ENCODE measurements around the gene TLCD5. TPM values are rescaled to one million over a fixed set of nuclear protein-coding genes. Genes with fewer than 3 reads are reported as not detected.

The TLCD5 gene
- total RNA-seq = not detected

GRCh38 chr11:120324932-120325810, at the start of gene TLCD5:
TSS of gene TLCD5 (plus strand) at chr11:120325299. CDS start at chr11:120327442, 2,143 bp downstream.
- Histone ChIP-seq H3K4me3 (ENCODE audit: low read length) (peak within 1 kb of the TSS; percentile 18), H3K4me1 (ENCODE audit: insufficient read depth, low read length) (peaks cover 12% of the 10 kb centered on the region), H3K27me3 (ENCODE audit: insufficient read depth, low read length) (peaks cover 87% of the 10 kb centered on the region), H3K9me3 (ENCODE audit: low read depth, low read length) (no peaks in the 10 kb centered on the region)

- Histone ChIP-seq H3K9me3 (ENCODE audit: low read depth, low read length) (no peaks in the 10 kb centered on the region), H3K27me3 (ENCODE audit: insufficient read depth, low read length) (no peaks in the 10 kb centered on the region), H3K4me1 (ENCODE audit: insufficient read depth, low read length) (no peaks in the 10 kb centered on the region), H3K4me3 (ENCODE audit: low read length) (no peak overlapping the region)
Observed at GRCh38 chr11:120279502-120279901, 45.6 kb upstream of the TLCD5 start.

GRCh38 chr11:120280600-120281051, 44.5 kb upstream of the TLCD5 start:
- no peaks in the 10 kb centered on the region for H3K9me3 ChIP-seq (ENCODE audit: low read depth, low read length)
- no peaks in the 10 kb centered on the region for H3K4me1 ChIP-seq (ENCODE audit: insufficient read depth, low read length)
- H3K4me3 ChIP-seq (ENCODE audit: low read length) = no peak overlapping the region
- no peaks in the 10 kb centered on the region for H3K27me3 ChIP-seq (ENCODE audit: insufficient read depth, low read length)

- Histone ChIP-seq H3K27me3 (ENCODE audit: insufficient read depth, low read length) (no peaks in the 10 kb centered on the region), H3K9me3 (ENCODE audit: low read depth, low read length) (no peaks in the 10 kb centered on the region)
Observed at GRCh38 chr11:120281143-120281795, 43.8 kb upstream of the TLCD5 start.

GRCh38 chr11:120283124-120283523, 42.0 kb upstream of the TLCD5 start:
- Histone ChIP-seq H3K4me1 (ENCODE audit: insufficient read depth, low read length) (no peaks in the 10 kb centered on the region), H3K4me3 (ENCODE audit: low read length) (no peak overlapping the region), H3K9me3 (ENCODE audit: low read depth, low read length) (no peaks in the 10 kb centered on the region), H3K27me3 (ENCODE audit: insufficient read depth, low read length) (peaks cover 5% of the 10 kb centered on the region)

More at GRCh38 chr11:120281143-120281795, 43.8 kb upstream of the TLCD5 start:
- Histone ChIP-seq H3K4me3 (ENCODE audit: low read length) (no peak overlapping the region), H3K4me1 (ENCODE audit: insufficient read depth, low read length) (no peaks in the 10 kb centered on the region)

- H3K4me3 ChIP-seq (ENCODE audit: low read length) = no peak overlapping the region
- peaks cover 13% of the 10 kb centered on the region for H3K27me3 ChIP-seq (ENCODE audit: insufficient read depth, low read length)
- no peaks in the 10 kb centered on the region for H3K4me1 ChIP-seq (ENCODE audit: insufficient read depth, low read length)
Observed at GRCh38 chr11:120284272-120284671, 40.8 kb upstream of the TLCD5 start.

GRCh38 chr11:120285256-120285655, 39.8 kb upstream of the TLCD5 start:
- H3K9me3 ChIP-seq (ENCODE audit: low read depth, low read length) = no peaks in the 10 kb centered on the region
- no peak overlapping the region for H3K4me3 ChIP-seq (ENCODE audit: low read length)
- H3K4me1 ChIP-seq (ENCODE audit: insufficient read depth, low read length) = no peaks in the 10 kb centered on the region
- H3K27me3 ChIP-seq (ENCODE audit: insufficient read depth, low read length) = peaks cover 16% of the 10 kb centered on the region

More at GRCh38 chr11:120284272-120284671, 40.8 kb upstream of the TLCD5 start:
- H3K9me3 ChIP-seq (ENCODE audit: low read depth, low read length) = no peaks in the 10 kb centered on the region

GRCh38 chr11:120288021-120288420, 37.1 kb upstream of the TLCD5 start:
- H3K27me3 ChIP-seq (ENCODE audit: insufficient read depth, low read length) = peaks cover 24% of the 10 kb centered on the region
- H3K4me3 ChIP-seq (ENCODE audit: low read length) = no peak overlapping the region
- no peaks in the 10 kb centered on the region for H3K4me1 ChIP-seq (ENCODE audit: insufficient read depth, low read length)
- no peaks in the 10 kb centered on the region for H3K9me3 ChIP-seq (ENCODE audit: low read depth, low read length)

GRCh38 chr11:120289426-120289825, 35.7 kb upstream of the TLCD5 start:
- Histone ChIP-seq H3K4me3 (ENCODE audit: low read length) (no peak overlapping the region), H3K4me1 (ENCODE audit: insufficient read depth, low read length) (no peaks in the 10 kb centered on the region), H3K9me3 (ENCODE audit: low read depth, low read length) (no peaks in the 10 kb centered on the region), H3K27me3 (ENCODE audit: insufficient read depth, low read length) (peaks cover 24% of the 10 kb centered on the region)

- no peaks in the 10 kb centered on the region for H3K9me3 ChIP-seq (ENCODE audit: low read depth, low read length)
- H3K4me3 ChIP-seq (ENCODE audit: low read length) = no peak overlapping the region
- H3K4me1 ChIP-seq (ENCODE audit: insufficient read depth, low read length) = no peaks in the 10 kb centered on the region
- H3K27me3 ChIP-seq (ENCODE audit: insufficient read depth, low read length) = peaks cover 27% of the 10 kb centered on the region
Observed at GRCh38 chr11:120290956-120291355, 34.1 kb upstream of the TLCD5 start.

GRCh38 chr11:120293038-120293800, 31.9 kb upstream of the TLCD5 start:
- no peaks in the 10 kb centered on the region for H3K9me3 ChIP-seq (ENCODE audit: low read depth, low read length)
- no peaks in the 10 kb centered on the region for H3K4me1 ChIP-seq (ENCODE audit: insufficient read depth, low read length)
- peaks cover 25% of the 10 kb centered on the region for H3K27me3 ChIP-seq (ENCODE audit: insufficient read depth, low read length)
- H3K4me3 ChIP-seq (ENCODE audit: low read length) = no peak overlapping the region

- Histone ChIP-seq H3K4me3 (ENCODE audit: low read length) (no peak overlapping the region), H3K27me3 (ENCODE audit: insufficient read depth, low read length) (peaks cover 19% of the 10 kb centered on the region), H3K4me1 (ENCODE audit: insufficient read depth, low read length) (no peaks in the 10 kb centered on the region), H3K9me3 (ENCODE audit: low read depth, low read length) (no peaks in the 10 kb centered on the region)
Observed at GRCh38 chr11:120294096-120294495, 31.0 kb upstream of the TLCD5 start.

GRCh38 chr11:120295099-120295498, 30.0 kb upstream of the TLCD5 start:
- no peak overlapping the region for H3K4me3 ChIP-seq (ENCODE audit: low read length)
- H3K4me1 ChIP-seq (ENCODE audit: insufficient read depth, low read length) = no peaks in the 10 kb centered on the region
- H3K27me3 ChIP-seq (ENCODE audit: insufficient read depth, low read length) = peaks cover 16% of the 10 kb centered on the region

GRCh38 chr11:120296554-120296953, 28.5 kb upstream of the TLCD5 start:
- Histone ChIP-seq H3K9me3 (ENCODE audit: low read depth, low read length) (no peaks in the 10 kb centered on the region), H3K4me1 (ENCODE audit: insufficient read depth, low read length) (no peaks in the 10 kb centered on the region), H3K4me3 (ENCODE audit: low read length) (no peak overlapping the region), H3K27me3 (ENCODE audit: insufficient read depth, low read length) (peaks cover 6% of the 10 kb centered on the region)

More at GRCh38 chr11:120295099-120295498, 30.0 kb upstream of the TLCD5 start:
- no peaks in the 10 kb centered on the region for H3K9me3 ChIP-seq (ENCODE audit: low read depth, low read length)

GRCh38 chr11:120298461-120298860, 26.6 kb upstream of the TLCD5 start:
- peaks cover 6% of the 10 kb centered on the region for H3K27me3 ChIP-seq (ENCODE audit: insufficient read depth, low read length)
- H3K4me3 ChIP-seq (ENCODE audit: low read length) = no peak overlapping the region
- no peaks in the 10 kb centered on the region for H3K9me3 ChIP-seq (ENCODE audit: low read depth, low read length)
- no peaks in the 10 kb centered on the region for H3K4me1 ChIP-seq (ENCODE audit: insufficient read depth, low read length)
